ENCODE measurements around the gene CFAP100.

The CFAP100 gene

DNA sequence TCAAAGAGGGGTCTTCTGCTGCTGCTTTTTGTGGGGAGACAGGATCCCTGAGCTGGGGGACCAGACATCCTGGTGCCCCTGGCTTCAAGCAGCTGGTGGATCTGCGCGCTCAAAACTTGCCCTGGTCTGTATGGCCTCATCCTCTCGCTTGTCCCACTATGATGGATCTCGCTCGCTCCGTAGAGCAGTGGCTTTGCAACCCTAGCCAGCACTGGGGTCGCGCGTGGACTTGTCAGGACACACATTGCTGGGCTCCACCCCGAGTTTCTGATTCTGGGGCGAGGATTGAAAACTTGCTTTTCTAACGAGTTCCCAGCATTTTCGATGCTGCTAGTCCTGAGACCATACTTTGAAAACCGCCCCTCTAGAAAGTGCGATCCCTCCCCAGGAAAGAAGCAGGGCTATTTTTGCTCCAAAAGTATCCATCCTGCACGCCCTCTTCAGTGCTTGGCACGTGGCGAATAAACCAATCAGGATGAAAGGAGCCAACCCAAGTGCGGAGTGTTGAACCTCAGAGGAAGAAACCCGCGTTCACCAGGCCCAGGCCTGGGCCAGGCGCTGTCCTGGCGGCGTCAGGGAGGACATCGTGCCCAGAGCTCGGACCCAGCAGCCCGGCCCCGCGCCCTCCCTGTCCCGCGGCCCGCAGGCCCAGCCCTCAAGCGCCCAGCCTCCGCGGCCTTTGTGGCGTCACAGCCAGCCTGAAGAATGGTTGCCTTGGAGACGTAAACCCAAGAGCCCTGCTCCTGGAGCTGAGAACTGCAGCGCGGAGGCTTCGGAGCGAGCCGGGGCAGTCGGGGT is at the start of gene CFAP100:
Gene CFAP100, plus strand, starts transcription at position 731 of the 798 bp plus-strand sequence. CDS start 1,092 bp downstream, outside the sequence.
- DNase-seq, result no peak

DNA sequence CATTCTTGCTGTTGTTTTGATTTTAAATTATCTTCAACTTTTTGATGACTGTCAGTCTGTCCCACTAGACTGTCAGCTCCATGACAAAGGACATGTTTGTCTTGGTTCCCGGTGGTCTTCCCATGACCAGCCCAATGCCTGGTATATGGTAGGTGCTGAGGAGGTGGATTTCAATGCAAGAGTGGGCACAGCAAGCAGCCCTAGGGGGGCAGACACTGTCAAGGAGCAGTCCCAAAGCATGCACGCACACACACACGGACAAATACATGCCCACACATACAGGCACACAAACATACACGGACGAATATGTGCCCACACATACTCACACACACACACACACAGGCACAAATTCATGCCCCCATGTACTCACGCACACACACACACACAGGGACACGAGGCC is 49.5 kb upstream of the CFAP100 start:
- DNase-seq, result no peak

DNA sequence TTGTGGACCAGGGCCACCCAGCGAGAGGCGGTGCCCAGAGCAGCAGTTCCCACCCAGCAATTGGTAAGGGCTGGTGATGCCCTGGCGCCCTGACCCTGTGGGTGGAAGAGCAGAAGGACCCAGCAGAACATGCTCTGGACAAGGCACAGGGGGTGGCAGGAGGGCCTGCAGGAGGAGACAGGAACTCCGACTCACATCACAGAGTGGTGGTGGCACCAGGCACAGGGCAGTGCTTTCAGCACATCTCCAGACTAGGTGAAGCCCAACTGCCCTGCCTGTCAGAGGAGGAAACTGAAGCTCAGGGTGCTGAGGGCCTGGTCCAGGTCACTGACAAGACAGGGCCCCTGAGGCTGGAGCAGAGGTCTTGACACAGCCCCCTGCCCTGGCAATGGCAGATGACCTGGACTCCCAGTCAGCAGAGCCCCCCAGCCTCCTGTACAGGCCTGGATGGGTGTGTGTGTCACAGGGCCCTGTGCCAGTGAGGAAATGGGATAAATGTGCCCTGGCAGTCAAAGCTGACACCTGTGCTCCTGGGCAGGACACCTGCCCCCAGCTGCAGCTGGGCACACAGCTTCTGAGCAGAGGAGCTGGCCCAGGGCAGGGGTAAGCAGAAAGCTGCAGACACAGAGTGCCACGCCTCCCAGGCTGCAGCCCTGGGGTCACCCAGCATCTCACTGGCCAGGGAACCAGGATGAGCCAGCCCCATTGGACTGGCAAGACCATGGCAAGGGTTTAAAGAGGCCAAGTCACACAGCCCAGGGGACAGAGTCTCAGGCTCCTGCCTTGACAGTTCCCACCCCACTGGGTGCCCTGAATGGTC is 48.9 kb upstream of the CFAP100 start:
- no peak for DNase-seq

DNA sequence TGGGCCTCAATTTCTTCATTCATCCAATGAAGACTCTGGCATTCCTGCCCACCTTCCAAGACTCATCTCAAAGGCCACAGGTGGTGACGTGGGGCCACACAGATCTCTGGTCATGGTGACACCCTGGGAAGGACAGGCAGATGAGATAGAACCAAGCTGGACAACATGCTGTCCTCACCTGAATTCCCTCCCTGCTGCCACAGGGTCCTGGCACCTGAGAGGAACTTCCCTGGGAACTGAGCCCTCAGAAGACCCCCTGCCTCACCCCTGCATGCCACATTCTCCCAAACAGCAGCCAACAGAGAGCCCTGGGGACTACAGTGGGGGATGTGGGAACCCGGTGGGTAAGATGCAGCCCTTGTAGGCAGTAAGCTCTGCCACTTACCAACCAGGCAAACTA is 48.2 kb upstream of the CFAP100 start:
- no peak for DNase-seq

DNA sequence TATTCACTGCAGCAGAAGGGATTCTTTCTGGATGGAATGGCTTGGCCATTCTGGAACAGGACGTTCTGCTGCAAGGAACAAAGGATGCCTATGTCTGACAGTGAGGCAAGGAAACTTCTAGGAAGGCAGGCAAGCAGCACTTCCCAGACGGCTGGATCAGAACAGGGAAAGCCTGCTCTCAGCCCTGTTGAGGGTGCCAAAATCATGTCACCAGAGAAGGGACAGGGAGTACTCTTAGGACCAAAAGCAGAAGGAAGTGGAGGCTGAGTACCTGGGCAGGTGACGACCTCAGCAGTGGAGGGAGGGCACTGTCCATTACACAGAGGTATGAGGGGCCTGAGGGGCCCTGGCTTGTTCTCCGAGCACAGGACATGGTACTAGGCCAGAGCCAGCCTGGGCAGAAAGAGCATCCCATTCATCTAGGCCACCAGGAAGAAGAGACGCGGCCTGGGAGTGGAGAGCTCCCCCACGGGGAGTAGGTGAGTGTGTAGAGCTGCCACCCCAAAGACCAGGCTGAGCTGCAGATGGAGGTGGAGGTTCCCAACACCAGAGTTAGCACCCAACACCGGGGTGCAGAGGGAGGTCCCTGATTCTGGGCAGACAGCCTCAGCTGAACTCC is 47.1 kb upstream of the CFAP100 start:
- DNase-seq, result no peak

GRCh38 chr3:126348308-126348920 is 46.3 kb upstream of the CFAP100 start:
- DNase-seq, result no peak

DNA sequence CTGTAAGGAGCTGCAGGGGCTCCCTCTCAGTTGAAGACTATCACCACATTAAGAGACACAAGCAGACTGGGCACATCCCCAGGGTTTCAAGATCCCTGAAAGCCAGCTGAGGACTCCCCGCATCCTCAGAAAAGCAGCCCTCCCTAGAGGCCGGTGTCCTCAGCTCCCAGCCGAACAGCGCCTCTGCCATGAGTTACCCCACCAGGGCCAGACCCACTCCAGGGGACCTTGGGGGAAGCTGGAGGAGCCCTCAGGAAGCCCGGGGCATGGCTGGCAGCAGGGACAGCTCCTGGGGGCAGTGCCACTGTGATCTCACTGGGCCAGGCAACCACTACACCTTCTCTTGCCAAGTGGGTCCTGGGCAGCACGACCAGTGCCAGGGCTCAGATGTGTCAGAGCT is 45.6 kb upstream of the CFAP100 start:
- DNase-seq, result no peak

GRCh38 chr3:126349611-126350501 is 44.9 kb upstream of the CFAP100 start:
- DNase-seq, result no peak

- no peak for DNase-seq
Measured at GRCh38 chr3:126350502-126351085, 44.1 kb upstream of the CFAP100 start.

DNA sequence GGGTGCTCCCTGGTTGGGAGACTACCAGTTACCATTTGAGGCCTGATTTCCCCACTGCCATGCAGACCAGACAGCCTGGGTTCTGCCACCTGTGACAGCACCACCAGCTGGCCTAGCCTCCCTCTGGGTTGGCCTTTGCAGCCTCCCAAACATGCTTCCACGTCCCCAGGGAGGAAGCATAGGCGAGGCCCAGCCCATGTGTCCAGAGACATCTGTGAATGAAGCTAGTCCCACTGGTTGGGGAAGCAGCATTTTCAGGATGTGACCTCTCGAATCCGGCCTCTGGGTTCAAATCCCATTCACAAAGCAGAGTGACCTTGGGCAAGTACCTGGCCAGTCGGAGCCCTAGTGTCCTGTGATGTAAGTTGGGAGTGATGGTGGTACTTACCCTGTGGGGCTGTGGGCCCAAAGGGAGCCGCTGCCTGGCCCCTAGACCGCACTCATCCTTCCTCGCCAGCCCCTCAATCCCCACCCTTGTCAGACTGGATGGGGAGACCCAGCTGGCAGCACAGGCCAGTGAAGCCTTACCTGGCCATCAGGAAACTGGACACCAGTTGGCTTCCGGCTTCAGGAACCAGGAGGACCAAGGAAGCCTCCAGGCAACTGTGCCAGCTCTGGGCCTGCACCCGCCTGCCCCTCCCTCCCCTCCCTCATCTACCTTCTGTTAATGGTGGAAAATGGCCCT is 43.5 kb upstream of the CFAP100 start:
- no peak for DNase-seq

- DNase-seq, result no peak
Measured at GRCh38 chr3:126351771-126352475, 42.8 kb upstream of the CFAP100 start.

GRCh38 chr3:126352476-126353454 is 41.9 kb upstream of the CFAP100 start:
- no peak for DNase-seq

DNA sequence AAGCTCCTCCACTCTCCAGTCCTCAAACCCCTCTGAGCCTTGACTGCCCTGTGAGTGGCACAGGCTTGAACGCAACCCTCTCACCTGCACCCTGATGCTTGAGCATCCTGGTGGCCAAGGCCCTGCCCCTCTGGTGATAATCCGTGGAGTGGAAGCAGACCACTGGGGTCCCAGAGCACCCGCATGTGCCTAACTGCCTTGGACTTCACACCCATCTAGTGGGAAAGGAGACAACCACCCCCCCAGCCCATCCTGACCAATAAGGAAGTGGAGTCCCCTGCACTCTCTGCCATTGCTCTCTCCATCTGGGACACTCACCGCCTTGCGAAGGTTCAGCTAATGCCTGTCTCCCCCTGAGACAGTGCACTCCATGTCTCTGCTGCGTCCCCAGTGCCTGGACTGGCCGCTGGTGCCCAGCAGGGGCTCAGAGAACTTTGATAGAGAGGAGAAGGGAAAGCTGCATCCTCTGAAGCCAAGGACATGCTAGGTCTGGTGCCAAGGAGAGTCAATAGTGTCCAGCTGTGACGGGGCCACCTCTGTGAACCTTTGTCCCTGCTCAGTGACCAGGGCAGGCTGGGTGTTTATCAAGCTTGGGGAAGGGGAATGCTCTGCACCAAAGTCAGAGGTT is 40.9 kb upstream of the CFAP100 start:
- DNase-seq, result no peak

DNA sequence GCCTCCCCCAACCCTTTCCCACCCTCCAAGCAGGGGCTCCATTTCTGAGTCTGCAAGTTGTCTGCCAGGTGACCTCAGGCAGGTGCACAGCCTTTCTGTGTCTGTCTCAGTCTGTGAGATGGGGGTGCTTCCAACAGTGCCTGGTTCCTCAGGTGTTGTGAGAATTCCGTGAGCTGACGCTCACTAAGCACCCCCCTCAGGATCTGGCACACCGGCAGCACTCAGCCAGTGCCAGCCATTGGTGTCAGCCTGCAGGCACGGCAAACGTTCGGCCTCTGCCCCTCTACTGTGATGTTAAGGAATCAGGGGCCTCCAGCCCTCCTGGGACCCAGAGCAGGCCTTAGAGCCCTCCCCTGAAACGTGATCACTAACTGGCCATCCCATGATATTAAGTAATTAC is 39.9 kb upstream of the CFAP100 start:
- no peak for DNase-seq

DNA sequence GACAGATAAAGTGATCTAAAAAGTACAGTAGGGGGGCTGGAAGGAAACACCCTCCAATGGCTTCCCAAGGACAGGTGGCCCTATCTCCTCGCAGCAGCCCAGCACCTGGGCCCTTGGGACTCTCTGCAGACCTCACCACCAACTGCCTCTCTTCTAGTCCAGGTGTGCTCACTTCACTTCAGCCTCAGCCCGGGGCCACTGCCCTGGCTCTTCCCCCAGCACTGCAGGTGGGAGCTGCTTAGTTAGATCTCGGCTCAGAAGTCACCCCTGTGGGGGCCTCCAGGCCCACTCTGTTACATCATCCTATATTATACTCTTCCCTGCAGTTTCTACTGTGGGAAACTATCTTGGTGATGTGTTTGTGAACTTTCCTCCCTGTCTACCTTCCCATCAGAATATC is 39.5 kb upstream of the CFAP100 start:
- DNase-seq, result no peak

DNA sequence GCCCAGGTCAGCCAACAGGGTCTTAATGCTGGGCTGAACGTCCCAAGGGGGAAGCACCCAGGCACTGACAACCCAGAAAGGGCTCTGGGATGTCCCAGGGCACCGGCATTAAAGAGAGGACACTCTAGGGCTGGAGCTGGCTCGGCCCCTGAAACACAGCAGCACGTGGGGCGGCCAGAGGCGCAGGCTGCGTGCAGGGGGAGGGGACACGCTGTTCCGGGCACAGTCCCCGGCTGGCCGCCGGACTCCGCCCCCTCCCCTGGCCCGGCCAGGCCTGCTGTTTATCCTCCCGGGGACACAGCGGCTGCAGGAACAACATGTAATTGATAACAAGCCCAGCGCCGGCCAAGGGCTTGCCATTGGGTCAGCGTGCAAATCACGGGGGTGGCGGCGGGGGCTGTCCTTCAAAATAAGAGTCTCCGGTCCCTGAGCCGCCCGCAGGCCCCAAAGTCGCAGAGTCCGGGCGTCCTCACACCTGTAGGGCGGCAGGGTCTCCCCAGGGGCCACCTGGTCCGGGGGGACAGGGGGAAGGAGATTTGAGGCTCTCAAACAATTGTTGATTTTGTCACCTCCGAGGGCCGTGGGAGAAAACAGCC is 38.8 kb upstream of the CFAP100 start:
- DNase-seq, result no peak

- DNase-seq, result no peak
Measured at GRCh38 chr3:126356373-126357264, 38.1 kb upstream of the CFAP100 start.

Measured in activated gamma-delta T cell treated with Interleukin-2 at 50 U/mL for 16 hours (primary cell).